Measurements from ENCODE around the gene PRDM16. TPM values are rescaled to one million over a fixed set of nuclear protein-coding genes. Genes with fewer than 3 reads are reported as not detected.
A peak's percentile ranks its signal among the peaks of the same experiment; 100 is the strongest.

The PRDM16 gene
- total and polyA plus RNA-seq, 2 of the 13 experiments (the other 11 are each of a cell fraction or from before 2014, with no cell fraction given), result 0.15 to 0.81 TPM

DNA sequence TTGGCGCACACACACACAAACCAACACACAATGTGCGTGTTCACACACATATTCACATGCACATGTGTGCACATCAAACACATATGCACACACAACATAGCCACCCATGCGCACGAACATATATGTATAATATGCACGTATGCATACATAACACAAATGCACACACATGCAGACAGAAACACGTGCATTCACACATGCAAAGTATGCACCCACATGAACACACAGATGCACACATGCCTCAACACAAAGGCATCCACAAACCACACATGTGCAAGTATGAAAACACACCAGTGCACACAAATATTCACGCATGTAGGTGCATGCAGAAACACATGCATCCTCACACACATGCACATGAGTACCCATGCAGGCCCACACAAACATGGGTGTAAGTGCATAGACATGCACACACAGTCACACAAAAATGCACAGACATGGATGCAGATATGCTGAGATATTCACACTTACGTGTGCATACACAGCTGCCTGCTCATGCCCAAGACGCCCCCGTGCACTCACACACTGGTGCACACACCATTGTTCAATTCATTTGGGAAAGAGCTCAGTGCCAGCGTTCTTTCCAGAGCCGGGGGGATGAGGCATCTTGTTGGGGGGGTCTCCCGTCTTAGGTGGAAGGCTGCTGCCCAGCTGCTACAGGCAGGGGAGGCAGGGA lies 332.7 kb downstream of the PRDM16 start:
- H4K20me1 ChIP-seq (ENCODE audit: insufficient read depth, low read length), result no peaks in the 10 kb centered on the region
- H3K27ac ChIP-seq (ENCODE audit: extremely low read length, insufficient read depth, low read length), result no peak overlapping the region
- H3K9ac ChIP-seq (ENCODE audit: insufficient read depth, low read depth, low read length), result no peak overlapping the region
- no peaks in the 10 kb centered on the region for H3K4me1 ChIP-seq (ENCODE audit: insufficient read depth, low read length)
- no peak for DNase-seq (ENCODE audit: low spot score)
- ChIA-PET POLR2A (no interaction called here), CTCF (ENCODE audit: low intra/inter-chr PET ratio, low total read pairs) (no interaction called here)
- H2AFZ ChIP-seq (ENCODE audit: low read length), result no peak overlapping the region
- TF ChIP-seq, protein P1, sequence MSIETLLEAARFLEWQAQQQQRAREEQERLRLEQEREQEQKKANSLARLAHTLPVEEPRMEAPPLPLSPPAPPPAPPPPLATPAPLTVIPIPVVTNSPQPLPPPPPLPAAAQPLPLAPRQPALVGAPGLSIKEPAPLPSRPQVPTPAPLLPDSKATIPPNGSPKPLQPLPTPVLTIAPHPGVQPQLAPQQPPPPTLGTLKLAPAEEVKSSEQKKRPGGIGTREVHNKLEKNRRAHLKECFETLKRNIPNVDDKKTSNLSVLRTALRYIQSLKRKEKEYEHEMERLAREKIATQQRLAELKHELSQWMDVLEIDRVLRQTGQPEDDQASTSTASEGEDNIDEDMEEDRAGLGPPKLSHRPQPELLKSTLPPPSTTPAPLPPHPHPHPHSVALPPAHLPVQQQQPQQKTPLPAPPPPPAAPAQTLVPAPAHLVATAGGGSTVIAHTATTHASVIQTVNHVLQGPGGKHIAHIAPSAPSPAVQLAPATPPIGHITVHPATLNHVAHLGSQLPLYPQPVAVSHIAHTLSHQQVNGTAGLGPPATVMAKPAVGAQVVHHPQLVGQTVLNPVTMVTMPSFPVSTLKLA (IDR thresholded peaks at IDR 0.05), result peak; percentile 96
- no peak for TF ChIP-seq KDM6A (CRISPR knock-in tag; IDR thresholded peaks at IDR 0.05; ENCODE audit: low read depth)
- no TSS peak for BruUV-seq (replicated peaks)
- no peaks in the 10 kb centered on the region for H3K9me3 ChIP-seq (ENCODE audit: low read length)
- no peaks in the 10 kb centered on the region for H3K79me2 ChIP-seq (ENCODE audit: insufficient read depth, low read length)
- peaks cover 3 to 16% of the 10 kb centered on the region in 2 experiments for H3K27me3 ChIP-seq (ENCODE audit: control insufficient read depth in 1 of 2, insufficient read depth in 2 of 2, low read length in 2 of 2)
- WGBS (ENCODE audit: low lambda C conversion rate), result 68% methylated on average over 13 of the region's 13 CpGs
- no peak overlapping the region for H3K4me2 ChIP-seq (ENCODE audit: low read depth, low read length)
- in situ Hi-C loops (cut with HindIII; ENCODE audit: extremely low pct_ligation_motif_present, low pct_unique_long_range_greater_than_20kb), result no loop called here
- no peak for FAIRE-seq
- H3K4me3 ChIP-seq (replicated peaks in 1 of 3; ENCODE audit: insufficient read depth in 1 of 3, low read depth in 2 of 3, low read length in 3 of 3), result no peak overlapping the region
- intact Hi-C loops (cut with micrococcal nuclease; ENCODE audit: unreplicated experiment), result no loop called here
- H3K36me3 ChIP-seq (replicated peaks in 1 of 2; ENCODE audit: control insufficient read depth in 1 of 2, insufficient read depth in 2 of 2, low read length in 2 of 2), result no peaks in the 10 kb centered on the region
- no peak for ATAC-seq

DNA sequence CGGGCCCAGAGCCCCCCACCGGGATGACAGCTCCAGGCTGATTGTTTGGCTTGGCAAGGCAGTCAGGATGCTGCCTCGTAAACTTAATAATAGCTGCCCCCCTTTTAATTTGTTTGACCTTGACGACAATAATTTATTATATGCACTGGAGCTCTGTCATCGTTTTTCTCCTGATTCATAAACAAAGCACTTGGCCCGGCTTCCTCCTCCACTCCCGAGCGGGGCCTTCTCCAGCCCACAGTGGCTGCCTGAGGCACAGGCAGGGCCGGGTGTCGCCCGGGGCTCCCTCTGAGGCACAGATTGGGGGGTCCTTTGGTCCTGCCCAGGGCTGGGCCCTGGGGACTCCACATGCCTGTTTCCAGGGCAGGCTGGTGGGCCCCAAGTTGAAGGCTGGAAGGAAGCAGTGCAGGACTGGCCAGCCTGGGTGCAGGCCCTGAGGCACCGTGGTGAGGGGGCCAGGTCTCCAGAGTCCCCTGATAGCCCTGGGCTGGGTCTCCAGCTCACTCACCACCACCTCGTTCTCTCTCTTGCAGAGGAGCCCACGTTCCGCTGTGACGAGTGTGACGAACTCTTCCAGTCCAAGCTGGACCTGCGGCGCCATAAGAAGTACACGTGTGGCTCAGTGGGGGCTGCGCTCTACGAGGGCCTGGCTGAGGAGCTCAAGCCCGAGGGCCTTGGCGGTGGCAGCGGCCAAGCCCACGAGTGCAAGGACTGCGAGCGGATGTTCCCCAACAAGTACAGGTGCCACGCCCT lies 333.4 kb downstream of the PRDM16 start:
- ChIA-PET CTCF (ENCODE audit: low intra/inter-chr PET ratio, low total read pairs) (no interaction called here), POLR2A (no interaction called here)
- Histone ChIP-seq H3K4me3 (replicated peaks in 1 of 3; ENCODE audit: insufficient read depth in 1 of 3, low read depth in 2 of 3, low read length in 3 of 3) (no peak overlapping the region), H2AFZ (ENCODE audit: low read length) (no peak overlapping the region), H3K27ac (ENCODE audit: extremely low read length, insufficient read depth, low read length) (no peak overlapping the region), H4K20me1 (ENCODE audit: insufficient read depth, low read length) (no peaks in the 10 kb centered on the region), H3K9me3 (ENCODE audit: low read length) (no peaks in the 10 kb centered on the region), H3K4me2 (ENCODE audit: low read depth, low read length) (no peak overlapping the region), H3K4me1 (ENCODE audit: insufficient read depth, low read length) (no peaks in the 10 kb centered on the region), H3K27me3 (ENCODE audit: control insufficient read depth in 1 of 2, insufficient read depth in 2 of 2, low read length in 2 of 2) (peaks cover 6 to 10% of the 10 kb centered on the region in 2 experiments; a peak in 4 of 5 replicates), H3K9ac (ENCODE audit: insufficient read depth, low read depth, low read length) (no peak overlapping the region), H3K79me2 (ENCODE audit: insufficient read depth, low read length) (no peaks in the 10 kb centered on the region), H3K36me3 (replicated peaks in 1 of 2; ENCODE audit: control insufficient read depth in 1 of 2, insufficient read depth in 2 of 2, low read length in 2 of 2) (no peaks in the 10 kb centered on the region)
- ATAC-seq, result no peak
- TF ChIP-seq SOX5 (CRISPR knock-in tag; IDR thresholded peaks at IDR 0.05; ENCODE audit: borderline replicate concordance), result no peak
- TF ChIP-seq SIN3B (IDR thresholded peaks at IDR 0.05; ENCODE audit: low read length), result no peak
- TF ChIP-seq ZNF574 (CRISPR knock-in tag; IDR thresholded peaks at IDR 0.05), result no peak
- 77% methylated on average over 28 of the region's 29 CpGs for WGBS (ENCODE audit: low lambda C conversion rate)
- BruUV-seq (replicated peaks), result no TSS peak
- in situ Hi-C loops (cut with HindIII; ENCODE audit: extremely low pct_ligation_motif_present, low pct_unique_long_range_greater_than_20kb), result no loop called here
- DNase-seq (ENCODE audit: low spot score), result no peak
- FAIRE-seq, result no peak
- intact Hi-C loops (cut with micrococcal nuclease; ENCODE audit: unreplicated experiment), result no loop called here
